Psoas muscle (tissue), 8 donors: ENCODE measurements around the gene CD2AP. TPM values are rescaled to one million over a fixed set of nuclear protein-coding genes. Genes with fewer than 3 reads are reported as not detected.

ENCODE experiments used
- ATAC-seq, 4 donors: fragments of 200-7000 bp; cut with Tn5 transposase; one replicate each; pipeline ENCODE4 v1.9.1; 2020; ENCODE audit warnings: moderate library complexity in 3 of 4, mild to moderate bottlenecking in 2 of 4
- DNase-seq, 2 donors: peaks; one replicate each; pipeline ENCODE4 v3.0.0-alpha.2; 2020
- H3K27ac ChIP-seq: fragments of 200-600 bp; one replicate; pipeline ENCODE4 v1.8.0; 2022
- H3K27me3 ChIP-seq, 3 donors: fragments of 200-600 bp in 1 of 3; one replicate each; pipeline versions ENCODE4 v1.6.1 to v1.8.0; 2013 to 2022; ENCODE audit warnings: low read length in 2 of 3, mild to moderate bottlenecking in 2 of 3, moderate library complexity in 1 of 3; ENCODE audit not compliant: insufficient read depth in 3 of 3
- H3K36me3 ChIP-seq, 2 donors: fragments of 200-600 bp in 1 of 2; one replicate each; pipeline versions ENCODE4 v1.6.1 to v1.8.0; 2013 to 2022; ENCODE audit warnings: low read depth in 1 of 2, mild to moderate bottlenecking in 1 of 2, moderate library complexity in 1 of 2; ENCODE audit not compliant: insufficient read depth in 1 of 2
- H3K4me1 ChIP-seq: fragments of 200-600 bp; one replicate; pipeline ENCODE4 v1.8.0; 2022
- H3K4me3 ChIP-seq: fragments of 200-600 bp; one replicate; pipeline ENCODE4 v1.8.0; 2022; ENCODE audit warnings: mild to moderate bottlenecking
- H3K9me3 ChIP-seq: fragments of 200-600 bp; one replicate; pipeline ENCODE4 v1.8.0; 2022
- CTCF ChIP-seq: fragments of 200-600 bp; IDR thresholded peaks from one replicate; pipeline ENCODE4 v1.8.0; 2022; ENCODE audit warnings: antibody characterized with exemption
- WGBS, 3 donors: extraction: QIAGEN DNeasy Blood & Tissue Kit; methylation state at CpG; one replicate each; pipeline versions ENCODE4 v1.1.6 to v1.1.7; 2013; 5-methylcytosine and 5-hydroxymethylcytosine counted together
- intact Hi-C, 2 donors: fragments of 100-400 bp; cut with DNase I; formaldehyde crosslinking; loops; one replicate each; pipeline versions ENCODE4 v1.11.0 to v1.14.2; 2022
- polyA plus RNA-seq, 3 donors: library from polyadenylated mRNA; stranded (reverse); fragments of 200-250 nt; gene quantifications; one replicate each; pipeline ENCODE4 v1.2.3, GENCODE V29; 2013
- total RNA-seq, 4 donors: library from RNA; stranded (reverse); fragmentation: NEBNext Ultra II Directional in 2 of 4; extraction: Animal tissue kit (Norgen Biotek cat#: 25700) in 2 of 4; gene quantifications; one replicate each; pipeline versions ENCODE4 v1.2.1 to v1.2.4, GENCODE V29; 2021 to 2023
- donor health status: healthy with polysubstance abuse.
- donor health status: DM: no; HTN: no; CAD: no; lungs with moderate emphysema.
- donor health status: Bipolar disorder and iron deficiency.
- donor health status: healthy.
- donor health status: DM: yes; HTN: yes; CAD: no.
- donor health status: DM: no; HTN: no; CAD: no.
- donor health status: DM: no; HTN: no; CAD: no.
- donor health status: DM: yes; HTN: yes; CAD: no.

Gene CD2AP
- total and polyA plus RNA-seq, 7 donors, result 3.4 to 11.7 (median 8.3) TPM

- H3K27me3 ChIP-seq, result no peaks in the 10 kb centered on the region
- no peak overlapping the region for H3K4me3 ChIP-seq
- 36 to 50% (median 43%) methylated on average over 2 of the region's 2 CpGs for WGBS, 3 donors
- peaks cover 14% of the 10 kb centered on the region for H3K4me1 ChIP-seq
- peaks cover 0 to 11% of the 10 kb centered on the region in 2 donors for H3K36me3 ChIP-seq
- ATAC-seq, result no peak
- H3K27ac ChIP-seq, result no peak overlapping the region
- intact Hi-C loops, result no loop called here
- no peak for DNase-seq
- H3K9me3 ChIP-seq, result no peaks in the 10 kb centered on the region
- TF ChIP-seq CTCF, result no peak
Observed at GRCh38 chr6:47535316-47536225, 58.0 kb downstream of the CD2AP start.

DNA sequence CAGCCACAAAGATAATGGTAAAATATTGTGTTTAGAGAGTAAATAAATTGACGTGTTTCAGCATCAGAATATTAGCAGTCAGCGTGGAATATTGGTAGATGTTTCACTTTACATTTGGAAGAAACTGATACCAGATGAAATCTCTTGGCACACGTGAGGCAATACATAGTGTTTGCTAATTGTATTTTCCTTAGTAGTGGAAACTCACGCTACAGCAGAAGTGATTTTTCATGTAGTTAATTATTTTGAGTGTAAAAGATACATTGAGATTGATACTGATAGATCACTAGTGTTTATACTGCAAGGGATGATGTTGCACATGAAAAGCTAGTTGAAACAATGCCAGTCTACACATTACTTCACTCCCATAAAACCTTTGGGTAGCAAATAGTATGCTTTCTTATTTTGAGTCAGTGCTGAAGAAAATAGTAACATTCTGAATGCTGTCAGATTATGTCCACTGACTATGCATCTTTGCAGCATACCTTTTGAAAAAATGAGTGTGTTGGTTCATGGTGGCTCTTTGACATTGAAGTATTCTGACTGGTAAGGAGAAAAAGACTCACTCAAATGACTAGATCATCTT, 59.3 kb downstream of the CD2AP start:
- Histone ChIP-seq H3K27me3 (no peaks in the 10 kb centered on the region), H3K4me3 (no peak overlapping the region), H3K9me3 (no peaks in the 10 kb centered on the region), H3K27ac (no peak overlapping the region), H3K36me3 (peaks cover 0 to 11% of the 10 kb centered on the region in 2 donors), H3K4me1 (peaks cover 14% of the 10 kb centered on the region)
- DNase-seq (no peak), ATAC-seq (no peak)
- intact Hi-C loops, result no loop called here
- no peak for TF ChIP-seq CTCF
- WGBS, 3 donors, result 86 to 92% (median 86%) methylated on average over 4 of the region's 4 CpGs

DNA sequence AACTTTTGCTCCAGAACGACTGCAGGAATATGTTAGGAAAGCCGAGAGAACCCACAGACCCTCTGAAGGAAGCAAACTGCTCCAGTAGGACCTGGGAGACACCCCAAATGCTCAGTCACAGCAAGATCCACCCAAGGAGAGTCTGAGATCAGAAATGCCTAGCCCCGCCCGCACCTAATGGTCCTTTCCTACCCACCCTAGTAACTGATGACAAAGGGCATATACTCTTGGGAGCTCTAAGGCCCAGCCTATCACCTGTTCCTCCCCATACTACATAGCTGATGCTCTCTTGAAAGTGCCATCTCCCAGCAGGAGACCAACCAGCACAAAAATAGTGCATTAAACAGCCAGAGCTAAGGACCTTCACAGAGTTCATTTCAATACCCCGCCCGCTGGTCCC, 67.6 kb downstream of the CD2AP start:
- no peak overlapping the region for H3K27ac ChIP-seq
- TF ChIP-seq CTCF, result no peak
- H3K4me1 ChIP-seq, result no peaks in the 10 kb centered on the region
- 95 to 98% (median 97%) methylated on average over 6 of the region's 6 CpGs for WGBS, 3 donors
- intact Hi-C loops, result no loop called here
- ATAC-seq (no peak), DNase-seq (no peak)
- no peak overlapping the region for H3K4me3 ChIP-seq
- H3K36me3 ChIP-seq, result peaks cover 0 to 28% of the 10 kb centered on the region in 2 donors
- no peaks in the 10 kb centered on the region for H3K27me3 ChIP-seq
- H3K9me3 ChIP-seq, result no peaks in the 10 kb centered on the region

- Histone ChIP-seq H3K4me1 (no peaks in the 10 kb centered on the region), H3K4me3 (no peak overlapping the region), H3K9me3 (no peaks in the 10 kb centered on the region), H3K36me3 (peaks cover 0 to 7% of the 10 kb centered on the region in 2 donors), H3K27me3 (no peaks in the 10 kb centered on the region), H3K27ac (no peak overlapping the region)
- intact Hi-C loops, result no loop called here
- WGBS, 3 donors, result 81 to 94% (median 89%) methylated on average over 4 of the region's 4 CpGs
- no peak for TF ChIP-seq CTCF
- DNase-seq (no peak), ATAC-seq (no peak)
Observed at GRCh38 chr6:47551670-47552069, 74.1 kb downstream of the CD2AP start.
